NOMO-1 (cell line): ENCODE results near the gene CRTC3.

Experiments
- DNase-seq, 2 experiments: peaks; one replicate each; lab custom pipeline; 2025; ENCODE audit not compliant: unreplicated experiment in 2 of 2; lab: John Stamatoyannopoulos, UW

Gene CRTC3

GRCh38 chr15:90561344-90562244, 31.9 kb downstream of the CRTC3 start:
- DNase-seq, result peak; percentile 42 to 62

GRCh38 chr15:90562669-90563068, 32.9 kb downstream of the CRTC3 start:
- no peak for DNase-seq

GRCh38 chr15:90563463-90563862, 33.7 kb downstream of the CRTC3 start:
- DNase-seq, result no peak

GRCh38 chr15:90564051-90564450, 34.3 kb downstream of the CRTC3 start:
- peak; percentile 31 to 83 for DNase-seq

- DNase-seq, result no peak
Measured at GRCh38 chr15:90564590-90564989, 34.9 kb downstream of the CRTC3 start.

GRCh38 chr15:90565866-90566265, 36.1 kb downstream of the CRTC3 start:
- DNase-seq, result no peak

- DNase-seq, result no peak
Measured at GRCh38 chr15:90570643-90571042, 40.9 kb downstream of the CRTC3 start.

GRCh38 chr15:90571063-90571541, 41.4 kb downstream of the CRTC3 start:
- DNase-seq, result peak; percentile 68 to 85

GRCh38 chr15:90572893-90573292, 43.2 kb downstream of the CRTC3 start:
- no peak for DNase-seq

- DNase-seq, result no peak
Measured at GRCh38 chr15:90576711-90577389, 47.1 kb downstream of the CRTC3 start.

- DNase-seq, result no peak
Measured at GRCh38 chr15:90579213-90579612, 49.5 kb downstream of the CRTC3 start.

- DNase-seq, result no peak
Measured at GRCh38 chr15:90580099-90580498, 50.4 kb downstream of the CRTC3 start.

GRCh38 chr15:90580541-90580940, 50.8 kb downstream of the CRTC3 start:
- DNase-seq, result no peak

- no peak for DNase-seq
Measured at GRCh38 chr15:90580946-90581345, 51.2 kb downstream of the CRTC3 start.

GRCh38 chr15:90581771-90582352, 52.1 kb downstream of the CRTC3 start:
- peak in 1 of 2 experiments; percentile 28 for DNase-seq

GRCh38 chr15:90582553-90582952, 52.8 kb downstream of the CRTC3 start:
- no peak for DNase-seq

- DNase-seq, result no peak
Measured at GRCh38 chr15:90583471-90584252, 53.9 kb downstream of the CRTC3 start.

- DNase-seq, result no peak
Measured at GRCh38 chr15:90584841-90585240, 55.1 kb downstream of the CRTC3 start.

GRCh38 chr15:90585863-90586262, 56.1 kb downstream of the CRTC3 start:
- DNase-seq, result no peak

GRCh38 chr15:90586948-90587347, 57.2 kb downstream of the CRTC3 start:
- DNase-seq, result peak; percentile 8 to 36

- DNase-seq, result no peak
Measured at GRCh38 chr15:90588427-90588826, 58.7 kb downstream of the CRTC3 start.
